Mesenchymal stem cell (in vitro differentiated cells and primary cell): ENCODE results near the gene PECR.

Source experiments
- DNase-seq: peaks from one replicate; pipeline ENCODE4 v3.0.0-alpha.2; 2013
- H2AFZ ChIP-seq: one replicate; pipeline ENCODE4 v1.6.1; 2013; ENCODE audit warnings: low read depth, mild to moderate bottlenecking, control low read depth, inconsistent platforms, low read length, moderate library complexity
- H2AK5ac ChIP-seq: 2 replicates; pipeline ENCODE4 v1.6.1; 2013; ENCODE audit warnings: low read length, moderate library complexity, mild to moderate bottlenecking, inconsistent platforms; ENCODE audit not compliant: severe bottlenecking
- H2BK120ac ChIP-seq: one replicate; pipeline ENCODE4 v1.6.1; 2013; ENCODE audit warnings: low read depth, mild to moderate bottlenecking, inconsistent platforms, low read length, moderate library complexity
- H2BK12ac ChIP-seq, 2 experiments: one replicate each; pipeline ENCODE4 v1.6.1; 2013; ENCODE audit warnings: inconsistent platforms in 2 of 2, low read length in 2 of 2, mild to moderate bottlenecking in 2 of 2, moderate library complexity in 2 of 2, control low read depth in 1 of 2
- H2BK15ac ChIP-seq: one replicate; pipeline ENCODE4 v1.6.1; 2013; ENCODE audit warnings: mild to moderate bottlenecking, low read depth, inconsistent platforms; ENCODE audit not compliant: poor library complexity, severe bottlenecking
- H2BK5ac ChIP-seq: 2 replicates; pipeline ENCODE4 v1.6.1; 2013; ENCODE audit warnings: low read depth, mild to moderate bottlenecking, low read length, control low read depth, inconsistent platforms; ENCODE audit not compliant: poor library complexity, severe bottlenecking
- H3K14ac ChIP-seq, 2 experiments: one replicate each; pipeline ENCODE4 v1.6.1; 2013; ENCODE audit warnings: inconsistent platforms in 2 of 2, low read length in 2 of 2, control low read depth in 1 of 2, mild to moderate bottlenecking in 1 of 2, moderate library complexity in 1 of 2
- H3K18ac ChIP-seq, 2 experiments: one replicate each; pipeline ENCODE4 v1.6.1; 2013; ENCODE audit warnings: inconsistent platforms in 2 of 2, low read length in 2 of 2, control low read depth in 1 of 2, low read depth in 1 of 2, mild to moderate bottlenecking in 1 of 2
- H3K23ac ChIP-seq, 2 experiments: one replicate each; pipeline ENCODE4 v1.6.1; 2013; ENCODE audit warnings: inconsistent platforms in 2 of 2, low read length in 2 of 2, mild to moderate bottlenecking in 2 of 2, moderate library complexity in 2 of 2, control low read depth in 1 of 2
- H3K27ac ChIP-seq: 2 replicates; pipeline ENCODE4 v1.5.1; 2013; ENCODE audit warnings: mild to moderate bottlenecking, moderate library complexity, low read length, control low read depth, inconsistent platforms; ENCODE audit not compliant: poor library complexity, severe bottlenecking
- H3K27me3 ChIP-seq, 2 experiments: 2 replicates each; pipeline versions ENCODE4 v1.6.1 to v1.7.0; 2013; ENCODE audit warnings: low read length in 2 of 2, mild to moderate bottlenecking in 2 of 2, moderate library complexity in 2 of 2, control low read depth in 1 of 2, inconsistent platforms in 1 of 2; ENCODE audit not compliant: control insufficient read depth in 1 of 2, insufficient read depth in 1 of 2
- H3K36me3 ChIP-seq, 2 experiments: 2 replicates each; pipeline versions ENCODE4 v1.6.1 to v1.7.0; 2013; ENCODE audit warnings: low read length in 2 of 2, control low read depth in 1 of 2, inconsistent platforms in 1 of 2, low read depth in 1 of 2, mild to moderate bottlenecking in 1 of 2; ENCODE audit not compliant: insufficient read depth in 2 of 2, control insufficient read depth in 1 of 2
- H3K4ac ChIP-seq, 2 experiments: one replicate each; pipeline ENCODE4 v1.6.1; 2013; ENCODE audit warnings: inconsistent platforms in 2 of 2, low read length in 2 of 2, mild to moderate bottlenecking in 2 of 2, moderate library complexity in 2 of 2, control low read depth in 1 of 2, low read depth in 1 of 2
- H3K4me1 ChIP-seq: 2 replicates; pipeline ENCODE4 v1.6.1; 2013; ENCODE audit warnings: low read depth, low read length, control low read depth; ENCODE audit not compliant: control insufficient read depth, insufficient read depth
- H3K4me2 ChIP-seq: 2 replicates; pipeline ENCODE4 v1.6.1; 2013; ENCODE audit warnings: low read length, mild to moderate bottlenecking, inconsistent platforms; ENCODE audit not compliant: poor library complexity, severe bottlenecking
- H3K4me3 ChIP-seq, 2 experiments: 2 replicates each; pipeline versions ENCODE4 v1.5.1 to v1.7.0; 2013; ENCODE audit warnings: low read length in 2 of 2, mild to moderate bottlenecking in 2 of 2, control low read depth in 1 of 2, low read depth in 1 of 2; ENCODE audit not compliant: insufficient read depth in 1 of 2
- H3K79me1 ChIP-seq: replicated peaks from 2 replicates; pipeline ENCODE4 v1.6.1; 2013; ENCODE audit warnings: mild to moderate bottlenecking, control low read depth, low read length, inconsistent platforms; ENCODE audit not compliant: poor library complexity, severe bottlenecking
- H3K9ac ChIP-seq: 2 replicates; pipeline ENCODE4 v1.7.0; 2013; ENCODE audit warnings: mild to moderate bottlenecking, low read length, moderate library complexity
- H3K9me3 ChIP-seq: 2 replicates; pipeline ENCODE4 v1.7.0; 2013; ENCODE audit warnings: mild to moderate bottlenecking, low read length; ENCODE audit not compliant: control insufficient read depth
- H4K8ac ChIP-seq: one replicate; pipeline ENCODE4 v1.6.1; 2013; ENCODE audit warnings: inconsistent platforms, mild to moderate bottlenecking, low read length, moderate library complexity
- H4K91ac ChIP-seq: one replicate; pipeline ENCODE4 v1.6.1; 2013; ENCODE audit warnings: mild to moderate bottlenecking, low read length, inconsistent platforms
- WGBS: methylation state at CpG from one replicate; pipeline ENCODE4 v1.1.7; 2013; ENCODE audit warnings: mixed read lengths; 5-methylcytosine and 5-hydroxymethylcytosine counted together

Gene PECR

DNA sequence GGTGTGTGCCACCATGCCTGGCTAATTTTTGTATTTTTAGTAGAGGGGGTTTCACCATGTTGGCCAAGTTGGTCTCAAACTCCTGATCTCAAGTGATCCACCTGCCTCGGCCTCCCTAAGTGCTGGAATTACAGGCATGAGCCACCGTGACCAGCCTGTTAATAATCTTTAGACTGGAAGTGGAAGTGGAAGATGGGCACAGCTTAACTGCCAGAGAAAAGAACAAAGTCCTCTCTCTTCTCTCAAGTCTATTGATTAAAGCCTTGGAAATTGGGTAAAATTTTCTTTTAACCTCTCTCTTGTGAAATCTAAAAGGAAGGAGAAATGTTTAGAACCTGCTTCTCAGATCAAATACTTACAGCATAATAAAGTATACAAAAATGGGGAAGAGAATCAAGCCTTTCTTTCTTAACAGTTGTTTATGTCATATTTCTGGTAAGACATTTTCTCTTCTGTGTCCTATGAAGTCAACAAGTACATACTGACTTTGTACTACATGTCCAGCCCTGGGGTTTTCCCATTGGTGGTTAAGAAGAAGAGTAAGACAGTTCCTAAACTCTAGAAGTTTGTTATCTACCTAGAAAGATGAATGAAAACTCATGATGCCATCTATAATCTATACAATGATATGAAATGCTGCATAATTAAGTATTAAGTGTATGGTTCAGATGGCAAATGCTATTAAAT is 4.7 kb upstream of the PECR start:
- Histone ChIP-seq H3K4me1 (peaks cover 10% of the 10 kb centered on the region), H3K79me1 (peaks cover 5% of the 10 kb centered on the region), H3K14ac (no peak overlapping the region), H3K9ac (no peak overlapping the region), H3K23ac (no peak overlapping the region), H3K4me3 (no peak overlapping the region), H2BK12ac (no peak overlapping the region), H2BK5ac (no peak overlapping the region), H3K18ac (no peak overlapping the region), H3K9me3 (peaks cover 5% of the 10 kb centered on the region), H3K4me2 (no peak overlapping the region), H2BK120ac (no peak overlapping the region), H4K8ac (no peak overlapping the region), H3K36me3 (no peaks in the 10 kb centered on the region), H3K27me3 (peaks cover 0 to 9% of the 10 kb centered on the region in 2 experiments), H2AK5ac (no peak overlapping the region), H3K27ac (no peak overlapping the region), H2AFZ (no peak overlapping the region), H4K91ac (no peak overlapping the region), H2BK15ac (no peak overlapping the region), H3K4ac (no peak overlapping the region)
- no peak for DNase-seq
- 94% methylated on average over 2 of the region's 2 CpGs for WGBS

- Histone ChIP-seq H3K9me3 (no peaks in the 10 kb centered on the region), H4K8ac (no peak overlapping the region), H3K36me3 (no peaks in the 10 kb centered on the region), H2BK15ac (no peak overlapping the region), H3K79me1 (peaks cover 6% of the 10 kb centered on the region), H2BK5ac (no peak overlapping the region), H3K23ac (no peak overlapping the region), H3K4ac (no peak overlapping the region), H3K4me1 (peaks cover 12% of the 10 kb centered on the region), H4K91ac (no peak overlapping the region), H3K27ac (no peak overlapping the region), H2AK5ac (no peak overlapping the region), H2BK12ac (no peak overlapping the region), H2BK120ac (no peak overlapping the region), H3K27me3 (peaks cover 0 to 9% of the 10 kb centered on the region in 2 experiments), H3K18ac (no peak overlapping the region), H3K4me3 (no peak overlapping the region), H3K9ac (no peak overlapping the region), H3K4me2 (no peak overlapping the region), H2AFZ (no peak overlapping the region), H3K14ac (no peak overlapping the region)
- 42% methylated on average over 3 of the region's 3 CpGs for WGBS
- no peak for DNase-seq
Observed at GRCh38 chr2:216084547-216084946, 2.9 kb upstream of the PECR start.

GRCh38 chr2:216083464-216084281 is 2.1 kb upstream of the PECR start:
- Histone ChIP-seq H2AFZ (peak overlapping the region; percentile 64), H3K4ac (no peak overlapping the region), H3K23ac (no peak overlapping the region), H2BK120ac (no peak overlapping the region), H3K9me3 (no peaks in the 10 kb centered on the region), H2AK5ac (peak overlapping the region; percentile 50), H3K27ac (peak overlapping the region; percentile 62), H3K4me2 (no peak overlapping the region), H3K27me3 (peaks cover 0 to 9% of the 10 kb centered on the region in 2 experiments), H3K4me3 (no peak overlapping the region), H3K14ac (no peak overlapping the region), H3K79me1 (peaks cover 6% of the 10 kb centered on the region), H3K4me1 (peaks cover 12% of the 10 kb centered on the region), H3K36me3 (no peaks in the 10 kb centered on the region), H4K8ac (peak overlapping the region; percentile 60), H3K18ac (peak overlapping the region in 1 of 2 experiments; percentile 49), H2BK15ac (no peak overlapping the region), H2BK12ac (no peak overlapping the region), H3K9ac (no peak overlapping the region), H2BK5ac (no peak overlapping the region), H4K91ac (peak overlapping the region; percentile 34)
- WGBS: 55% methylated on average over 11 of the region's 11 CpGs
- DNase-seq: peak; percentile 78

DNA sequence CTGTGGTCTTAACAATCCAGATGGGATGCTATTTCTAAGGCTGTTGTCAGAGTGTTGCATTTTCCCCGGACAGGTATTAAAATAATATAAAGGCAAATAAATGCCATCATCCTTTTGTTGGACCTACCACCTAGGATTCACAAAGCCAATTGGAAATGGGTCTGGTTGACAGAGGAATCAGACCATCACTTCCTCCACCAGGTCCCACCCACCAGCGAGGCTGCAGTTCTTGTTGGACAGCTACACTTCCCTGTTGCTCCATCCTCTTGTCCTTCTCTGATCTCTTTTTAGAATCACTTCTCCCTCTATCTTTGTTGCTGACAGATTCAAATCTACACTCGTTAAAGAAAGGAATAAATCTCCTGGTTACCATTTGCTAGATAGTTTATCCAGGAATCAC is 1.2 kb upstream of the PECR start:
- Histone ChIP-seq H3K18ac (no peak overlapping the region), H3K23ac (no peak overlapping the region), H3K9me3 (no peaks in the 10 kb centered on the region), H2AK5ac (peak overlapping the region; percentile 80), H3K27me3 (peaks cover 0 to 9% of the 10 kb centered on the region in 2 experiments), H3K4me3 (no peak overlapping the region), H3K14ac (no peak overlapping the region), H4K8ac (no peak overlapping the region), H3K79me1 (peaks cover 5% of the 10 kb centered on the region), H3K4me2 (no peak overlapping the region), H2BK120ac (no peak overlapping the region), H3K9ac (no peak overlapping the region), H2BK15ac (no peak overlapping the region), H2BK12ac (no peak overlapping the region), H3K36me3 (no peaks in the 10 kb centered on the region), H2BK5ac (no peak overlapping the region), H3K27ac (no peak overlapping the region), H3K4ac (no peak overlapping the region), H4K91ac (no peak overlapping the region), H2AFZ (no peak overlapping the region), H3K4me1 (peaks cover 12% of the 10 kb centered on the region)
- DNase-seq: no peak
- 61% methylated on average over 2 of the region's 3 CpGs for WGBS
